Neural crest cell (in vitro differentiated cells): ENCODE results near the gene CXCR1. TPM values are rescaled to one million over a fixed set of nuclear protein-coding genes. Genes with fewer than 3 reads are reported as not detected.

Experiments used
- DNase-seq: peaks from one replicate; pipeline ENCODE4 v3.0.0; 2021; ENCODE audit warnings: low read depth, mixed read lengths, low spot score
- H3K27ac Mint-ChIP-seq: one replicate; pipeline ENCODE4 v1.8.0; 2021; ENCODE audit warnings: mild to moderate bottlenecking, mixed read lengths; ENCODE audit not compliant: unreplicated experiment
- H3K27me3 Mint-ChIP-seq: 2 replicates; pipeline ENCODE4 v1.8.0; 2021; ENCODE audit warnings: low read depth, mild to moderate bottlenecking, mixed read lengths
- H3K36me3 Mint-ChIP-seq: 2 replicates; pipeline ENCODE4 v1.8.0; 2021; ENCODE audit warnings: low read depth, mild to moderate bottlenecking, mixed read lengths
- H3K4me1 Mint-ChIP-seq: 2 replicates; pipeline ENCODE4 v1.8.0; 2021; ENCODE audit warnings: mixed read lengths
- H3K4me3 Mint-ChIP-seq: one replicate; pipeline ENCODE4 v1.8.0; 2021; ENCODE audit warnings: mild to moderate bottlenecking, mixed read lengths
- H3K9me3 Mint-ChIP-seq: 2 replicates; pipeline ENCODE4 v1.8.0; 2021; ENCODE audit warnings: mixed read lengths
- CTCF ChIP-seq: fragments of 200-600 bp; sonication (generic); conservative IDR thresholded peaks from 2 replicates; pipeline ENCODE4 v1.5.0; 2021; ENCODE audit warnings: antibody characterized with exemption, mild to moderate bottlenecking
- long read RNA-seq: library from polyadenylated mRNA; unstranded; transcript quantifications from one replicate; pipeline ENCODE4 v2.0.0, GENCODE V29; 2020
- total RNA-seq: library from RNA; stranded (reverse); gene quantifications from 2 replicates; pipeline ENCODE4 v1.2.1, GENCODE V29; 2021

The CXCR1 gene
- not detected in 2 replicates for total RNA-seq
- long read RNA-seq, result 0 reads

GRCh38 chr2:218166791-218167190, at the start of gene CXCR1:
TSS of gene CXCR1 (minus strand) at chr2:218166962. CDS start at chr2:218165211, 1,751 bp downstream.
- no peaks in the 10 kb centered on the region for H3K9me3 Mint-ChIP-seq
- H3K4me1 Mint-ChIP-seq, result peaks cover 5% of the 10 kb centered on the region
- TF ChIP-seq CTCF, result no peak
- peaks cover 57% of the 10 kb centered on the region for H3K27me3 Mint-ChIP-seq
- DNase-seq, result no peak
- no peak within 1 kb of the TSS for H3K4me3 Mint-ChIP-seq
- no peak within 1 kb of the TSS for H3K27ac Mint-ChIP-seq
- no peaks in the 10 kb centered on the region for H3K36me3 Mint-ChIP-seq

- no peak for DNase-seq
- no peak for TF ChIP-seq CTCF
- peak overlapping the region; percentile 89 for H3K27ac Mint-ChIP-seq
Measured at GRCh38 chr2:218216336-218216673, 49.5 kb upstream of the CXCR1 start.

DNA sequence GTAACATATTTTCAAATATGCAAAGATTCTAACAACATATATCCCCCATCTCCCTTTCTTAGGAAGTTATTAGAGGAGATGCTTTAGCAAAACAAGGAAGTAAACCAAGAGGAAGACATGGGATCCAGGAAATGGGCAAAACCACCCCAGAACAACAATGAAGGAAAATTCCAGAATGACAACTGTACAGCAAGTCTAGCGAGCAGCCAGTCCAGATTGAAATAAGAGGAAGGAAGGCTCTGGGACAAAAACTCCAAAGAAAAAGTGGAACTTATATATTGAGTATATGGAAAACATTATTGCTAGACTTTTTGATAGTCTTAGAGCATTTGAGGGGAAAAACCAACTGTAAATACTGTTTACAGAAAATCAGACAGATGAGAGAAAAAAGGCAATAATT, 47.4 kb upstream of the CXCR1 start:
- Mint-ChIP-seq H3K27ac (no peak overlapping the region), H3K27me3 (peaks cover 33% of the 10 kb centered on the region), H3K4me1 (peaks cover 25% of the 10 kb centered on the region), H3K9me3 (peaks cover 4% of the 10 kb centered on the region), H3K4me3 (peak overlapping the region; percentile 77), H3K36me3 (peaks cover 2% of the 10 kb centered on the region)
- no peak for TF ChIP-seq CTCF
- DNase-seq, result no peak

More at GRCh38 chr2:218216336-218216673, 49.5 kb upstream of the CXCR1 start:
- peaks cover 37% of the 10 kb centered on the region for H3K4me1 Mint-ChIP-seq
- no peaks in the 10 kb centered on the region for H3K9me3 Mint-ChIP-seq
- peaks cover 17% of the 10 kb centered on the region for H3K27me3 Mint-ChIP-seq
- peak overlapping the region; percentile 95 for H3K4me3 Mint-ChIP-seq
- no peaks in the 10 kb centered on the region for H3K36me3 Mint-ChIP-seq

DNA sequence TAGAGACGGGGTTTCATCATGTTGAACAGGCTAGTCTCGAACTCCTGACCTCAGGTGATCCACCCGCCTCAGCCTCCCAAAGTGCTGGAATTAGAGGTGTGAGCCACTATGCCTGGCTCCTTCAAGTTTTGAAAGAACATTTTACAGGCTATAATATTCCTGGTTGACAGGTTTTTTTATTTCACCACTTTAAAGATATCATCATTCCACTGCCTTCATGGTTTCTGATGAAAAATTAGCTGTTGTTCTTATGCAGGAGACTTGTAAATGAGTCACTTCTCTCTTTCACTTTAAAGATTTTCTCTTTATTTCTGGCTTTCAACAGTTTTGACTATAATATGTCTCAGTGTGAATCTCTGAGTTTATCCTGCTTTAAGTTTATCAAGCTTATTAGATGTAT, 42.3 kb upstream of the CXCR1 start:
- Mint-ChIP-seq H3K9me3 (peaks cover 4% of the 10 kb centered on the region), H3K27ac (no peak overlapping the region), H3K36me3 (peaks cover 2% of the 10 kb centered on the region), H3K4me1 (no peaks in the 10 kb centered on the region), H3K27me3 (peaks cover 39% of the 10 kb centered on the region), H3K4me3 (no peak overlapping the region)
- DNase-seq, result no peak
- no peak for TF ChIP-seq CTCF

DNA sequence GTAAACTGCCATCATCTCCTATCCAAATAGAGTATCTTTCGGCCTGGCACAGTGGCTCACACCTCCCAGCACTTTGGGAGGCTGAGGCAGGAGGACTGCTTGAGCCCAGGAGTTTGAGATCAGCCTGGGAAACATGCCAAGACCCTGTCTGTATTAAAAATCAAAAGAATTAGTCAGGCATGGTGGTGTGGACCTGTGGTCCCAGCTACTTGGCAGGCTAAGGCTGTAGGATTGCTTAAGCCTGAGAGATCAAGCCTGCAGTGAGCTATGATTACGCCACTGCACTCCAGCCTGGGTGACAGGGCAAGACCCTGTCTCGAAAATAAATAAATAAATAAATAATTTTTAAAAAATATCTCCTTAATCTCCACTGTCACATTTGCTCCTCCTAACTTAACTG, 35.5 kb upstream of the CXCR1 start:
- no peaks in the 10 kb centered on the region for H3K36me3 Mint-ChIP-seq
- no peak for TF ChIP-seq CTCF
- peaks cover 49% of the 10 kb centered on the region for H3K27me3 Mint-ChIP-seq
- no peak for DNase-seq
- H3K4me1 Mint-ChIP-seq, result no peaks in the 10 kb centered on the region
- H3K4me3 Mint-ChIP-seq, result no peak overlapping the region
- no peak overlapping the region for H3K27ac Mint-ChIP-seq
- peaks cover 3% of the 10 kb centered on the region for H3K9me3 Mint-ChIP-seq

GRCh38 chr2:218196974-218197373, 30.2 kb upstream of the CXCR1 start:
- H3K4me3 Mint-ChIP-seq, result no peak overlapping the region
- no peaks in the 10 kb centered on the region for H3K4me1 Mint-ChIP-seq
- H3K27ac Mint-ChIP-seq, result no peak overlapping the region
- peaks cover 3% of the 10 kb centered on the region for H3K9me3 Mint-ChIP-seq
- H3K27me3 Mint-ChIP-seq, result peaks cover 44% of the 10 kb centered on the region
- DNase-seq, result no peak
- H3K36me3 Mint-ChIP-seq, result no peaks in the 10 kb centered on the region
- no peak for TF ChIP-seq CTCF
